ENCODE data around the gene AGTRAP.

Gene AGTRAP

DNA sequence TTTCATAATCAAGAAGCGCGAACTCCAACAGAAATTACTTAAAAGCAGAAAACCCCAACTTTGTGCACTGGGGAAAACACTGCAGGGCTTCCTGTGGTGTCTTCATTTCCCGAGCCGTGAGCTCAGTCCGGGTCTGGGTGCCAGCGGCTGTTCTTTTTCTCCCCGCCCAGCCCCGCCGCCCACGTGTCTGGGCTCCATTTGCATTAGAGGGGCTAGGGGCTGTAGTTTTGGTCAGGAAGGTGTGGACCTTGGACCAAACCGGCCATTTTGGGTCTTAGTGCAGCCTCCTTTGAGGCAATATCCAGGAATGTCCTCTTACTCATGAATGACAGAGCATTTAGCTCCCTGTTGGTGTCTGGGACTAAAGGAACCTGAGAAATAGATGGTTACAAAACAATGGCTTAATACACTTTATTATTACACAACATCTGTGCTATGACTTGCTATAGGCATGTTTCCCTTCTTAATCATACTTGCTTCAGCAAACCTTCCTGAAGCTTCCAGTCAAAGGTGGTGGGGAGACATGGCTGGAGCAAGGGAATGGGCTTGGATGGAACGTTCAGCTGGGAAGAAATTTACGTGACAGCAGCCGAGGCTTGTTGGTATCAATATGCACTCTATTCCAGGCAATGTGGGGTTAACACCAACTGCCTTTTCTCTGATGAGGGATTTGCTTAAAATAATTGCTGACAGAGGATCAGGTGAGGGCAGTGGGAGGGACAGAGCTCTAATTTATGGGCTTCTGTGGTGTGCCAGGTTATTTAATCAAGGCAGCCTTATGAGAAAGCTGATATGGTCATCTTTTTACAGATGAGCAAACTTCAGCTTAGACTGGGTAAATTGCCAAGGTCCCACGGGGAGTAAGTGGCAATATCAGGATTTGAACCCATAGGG is 1.1 kb downstream of the AGTRAP start:
- Histone ChIP-seq H2AFZ (ENCODE audit: low read length, unreplicated experiment) (peak overlapping the region; percentile 2), H3K36me3 (ENCODE audit: insufficient read depth, low read length) (no peaks in the 10 kb centered on the region), H3K27ac (ENCODE audit: low read depth, low read length) (peak overlapping the region; percentile 92), H3K4me3 (ENCODE audit: low read depth, low read length) (peak overlapping the region; percentile 89), H3K4me1 (ENCODE audit: control insufficient read depth, insufficient read depth, low read length, unreplicated experiment) (peaks cover 31% of the 10 kb centered on the region), H3K79me2 (ENCODE audit: control insufficient read depth, insufficient read depth, low read length, unreplicated experiment) (peaks cover 37% of the 10 kb centered on the region), H3K27me3 (ENCODE audit: insufficient read depth, low read length) (no peaks in the 10 kb centered on the region)

DNA sequence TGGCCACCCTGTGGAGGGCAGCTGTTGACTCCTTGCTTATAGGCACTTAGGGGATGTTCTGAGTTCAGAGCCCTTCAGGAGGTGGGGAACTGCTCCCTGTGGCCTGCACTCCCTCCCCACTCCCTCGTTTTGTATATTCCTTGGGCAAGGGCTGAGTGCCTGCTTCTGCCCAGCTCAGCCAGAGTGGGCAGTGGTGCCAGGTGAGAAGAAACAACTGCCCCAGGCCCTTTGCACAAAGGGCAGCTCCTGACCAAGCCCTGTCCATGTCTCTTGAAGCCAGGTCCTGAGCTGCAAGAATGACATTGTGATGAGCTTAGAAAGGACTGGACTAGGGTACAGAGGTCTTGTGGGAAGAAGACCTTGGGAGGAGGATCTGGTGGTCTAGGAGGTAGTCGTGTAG is 2.2 kb downstream of the AGTRAP start:
- H3K4me3 ChIP-seq (ENCODE audit: low read depth, low read length) = no peak overlapping the region
- peak overlapping the region; percentile 92; the same call in 1 of the 2 replicates for H3K27ac ChIP-seq (ENCODE audit: low read depth, low read length)
- H3K36me3 ChIP-seq (ENCODE audit: insufficient read depth, low read length) = no peaks in the 10 kb centered on the region
- no peaks in the 10 kb centered on the region for H3K27me3 ChIP-seq (ENCODE audit: insufficient read depth, low read length)
- H2AFZ ChIP-seq (ENCODE audit: low read length, unreplicated experiment) = no peak overlapping the region
- H3K4me1 ChIP-seq (ENCODE audit: control insufficient read depth, insufficient read depth, low read length, unreplicated experiment) = peaks cover 23% of the 10 kb centered on the region
- peaks cover 37% of the 10 kb centered on the region for H3K79me2 ChIP-seq (ENCODE audit: control insufficient read depth, insufficient read depth, low read length, unreplicated experiment)

DNA sequence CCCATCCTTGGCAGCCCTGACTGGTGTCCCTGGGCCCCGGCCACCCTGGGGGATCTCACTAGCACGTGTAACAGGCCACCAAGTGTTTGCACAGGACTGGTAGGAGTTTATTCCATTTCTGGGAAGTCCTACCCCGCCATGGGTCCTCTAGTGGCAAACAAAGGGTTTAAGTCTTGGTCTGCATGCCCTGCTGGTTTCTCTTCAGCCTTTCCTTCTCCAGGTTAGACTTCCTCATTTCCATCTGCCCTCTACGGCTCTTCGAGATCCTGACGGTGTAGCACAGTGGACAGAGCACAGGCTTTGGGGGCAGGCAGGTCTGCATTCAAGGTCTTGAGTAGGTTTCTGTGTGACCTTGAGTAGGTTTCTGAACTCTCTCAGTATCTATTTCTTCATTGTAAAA is 2.8 kb downstream of the AGTRAP start:
- Histone ChIP-seq H3K4me3 (ENCODE audit: low read depth, low read length) (no peak overlapping the region), H3K27ac (ENCODE audit: low read depth, low read length) (no peak overlapping the region), H3K27me3 (ENCODE audit: insufficient read depth, low read length) (no peaks in the 10 kb centered on the region), H2AFZ (ENCODE audit: low read length, unreplicated experiment) (no peak overlapping the region), H3K79me2 (ENCODE audit: control insufficient read depth, insufficient read depth, low read length, unreplicated experiment) (peaks cover 37% of the 10 kb centered on the region), H3K36me3 (ENCODE audit: insufficient read depth, low read length) (no peaks in the 10 kb centered on the region), H3K4me1 (ENCODE audit: control insufficient read depth, insufficient read depth, low read length, unreplicated experiment) (peaks cover 23% of the 10 kb centered on the region)

DNA sequence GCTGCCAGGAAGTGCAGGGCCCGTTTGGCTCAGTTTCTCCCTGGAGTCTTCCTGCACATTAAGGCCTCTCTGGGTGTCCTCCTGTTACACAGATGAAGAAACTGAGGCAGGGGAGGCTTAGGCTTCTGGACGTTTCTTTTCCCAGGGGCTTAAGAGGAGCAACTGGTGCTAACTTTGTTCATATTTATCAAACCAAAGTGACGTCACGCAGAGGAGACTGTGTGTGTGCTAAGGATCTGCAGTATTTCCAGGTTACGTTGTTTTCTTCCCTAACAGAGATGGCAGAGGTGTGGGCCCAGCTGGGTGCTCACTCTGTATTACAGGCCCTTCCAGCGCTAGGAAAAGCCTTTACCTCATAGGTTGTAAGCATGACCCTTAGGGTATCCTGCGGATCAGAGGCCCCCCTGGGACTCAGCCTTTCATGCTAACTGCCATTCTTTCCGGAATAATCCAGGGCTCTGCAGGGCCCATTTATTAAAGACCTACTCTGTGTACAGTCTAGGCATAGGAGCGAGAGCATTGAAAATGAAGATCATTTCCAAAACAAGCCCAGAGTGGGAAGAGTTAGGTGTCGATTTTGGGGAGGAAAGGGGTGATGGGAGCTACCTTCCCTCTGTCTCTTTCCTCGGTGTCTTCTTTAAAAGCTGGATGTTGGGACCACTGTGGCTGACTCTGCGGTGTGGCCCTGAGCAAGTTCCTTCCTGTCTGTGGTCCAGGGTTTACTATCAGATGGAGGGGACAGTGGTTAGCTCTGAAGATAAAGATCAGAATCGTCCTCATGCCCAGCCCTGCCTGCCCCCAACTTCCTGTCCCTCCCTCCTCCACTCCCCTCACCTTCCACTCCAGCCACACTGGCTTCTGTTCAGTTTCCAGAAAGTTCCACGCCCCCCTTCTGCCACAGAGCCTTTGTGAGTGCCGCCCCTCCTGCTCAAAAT is 4.6 kb downstream of the AGTRAP start:
- Histone ChIP-seq H3K36me3 (ENCODE audit: insufficient read depth, low read length) (no peaks in the 10 kb centered on the region), H3K27ac (ENCODE audit: low read depth, low read length) (no peak overlapping the region), H3K27me3 (ENCODE audit: insufficient read depth, low read length) (no peaks in the 10 kb centered on the region), H3K79me2 (ENCODE audit: control insufficient read depth, insufficient read depth, low read length, unreplicated experiment) (peaks cover 37% of the 10 kb centered on the region), H3K4me1 (ENCODE audit: control insufficient read depth, insufficient read depth, low read length, unreplicated experiment) (peaks cover 21% of the 10 kb centered on the region), H2AFZ (ENCODE audit: low read length, unreplicated experiment) (no peak overlapping the region), H3K4me3 (ENCODE audit: low read depth, low read length) (no peak overlapping the region)

DNA sequence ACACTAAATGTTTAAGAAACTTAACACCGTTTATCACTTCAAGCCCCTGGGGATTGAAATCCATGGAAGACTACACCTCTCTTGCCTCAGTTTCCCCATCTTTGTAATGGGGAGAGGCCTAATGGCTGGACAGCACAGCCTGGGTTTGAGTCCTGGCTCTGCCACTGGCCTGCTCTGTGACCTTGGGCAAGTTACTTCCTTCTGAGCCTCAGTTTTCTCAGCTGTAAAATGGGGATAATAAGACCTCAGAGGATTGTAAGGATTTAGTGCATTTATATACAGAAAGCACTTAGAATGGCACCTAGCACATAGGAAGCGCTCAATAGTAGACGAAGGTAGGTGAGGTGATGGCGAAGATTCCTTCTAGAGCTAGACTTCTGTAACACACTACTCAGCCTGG is 5.5 kb downstream of the AGTRAP start:
- no peaks in the 10 kb centered on the region for H3K36me3 ChIP-seq (ENCODE audit: insufficient read depth, low read length)
- H2AFZ ChIP-seq (ENCODE audit: low read length, unreplicated experiment) = no peak overlapping the region
- peaks cover 25% of the 10 kb centered on the region for H3K4me1 ChIP-seq (ENCODE audit: control insufficient read depth, insufficient read depth, low read length, unreplicated experiment)
- H3K27ac ChIP-seq (ENCODE audit: low read depth, low read length) = no peak overlapping the region
- H3K27me3 ChIP-seq (ENCODE audit: insufficient read depth, low read length) = no peaks in the 10 kb centered on the region
- no peak overlapping the region for H3K4me3 ChIP-seq (ENCODE audit: low read depth, low read length)
- peaks cover 37% of the 10 kb centered on the region for H3K79me2 ChIP-seq (ENCODE audit: control insufficient read depth, insufficient read depth, low read length, unreplicated experiment)

DNA sequence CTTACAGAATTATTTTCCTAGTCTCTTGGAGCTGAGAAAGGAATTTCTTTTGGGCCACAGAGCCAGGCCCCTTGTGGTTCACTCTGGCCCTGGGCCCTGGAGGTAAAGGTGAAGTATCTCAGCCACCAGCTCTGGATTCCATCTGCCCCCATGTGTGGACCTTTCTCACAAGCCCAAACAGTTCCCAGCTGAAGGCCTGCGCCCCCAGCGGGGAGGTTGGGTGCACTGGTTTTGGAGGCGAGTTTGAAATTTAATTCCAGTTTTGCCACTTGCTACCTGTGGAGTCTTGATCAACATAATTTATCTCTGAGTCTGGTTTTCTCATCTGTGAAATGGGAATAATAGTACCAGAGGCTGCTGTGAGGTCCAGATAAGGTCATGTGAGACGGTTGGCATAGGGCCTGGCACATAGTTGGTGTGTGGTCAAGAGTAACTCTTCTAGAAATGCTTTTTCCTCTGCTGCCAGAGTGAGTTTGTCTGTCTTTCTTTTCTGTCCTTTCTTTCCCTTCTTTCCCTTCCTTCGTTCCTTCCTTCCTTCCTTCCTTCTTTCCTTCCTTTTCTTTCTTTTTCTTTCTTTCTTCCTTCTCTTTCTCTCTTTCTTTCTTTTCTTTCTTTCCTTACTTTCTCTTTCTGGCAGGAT is 6.1 kb downstream of the AGTRAP start:
- H3K27ac ChIP-seq (ENCODE audit: low read depth, low read length) = no peak overlapping the region
- H3K79me2 ChIP-seq (ENCODE audit: control insufficient read depth, insufficient read depth, low read length, unreplicated experiment) = peaks cover 37% of the 10 kb centered on the region

DNA sequence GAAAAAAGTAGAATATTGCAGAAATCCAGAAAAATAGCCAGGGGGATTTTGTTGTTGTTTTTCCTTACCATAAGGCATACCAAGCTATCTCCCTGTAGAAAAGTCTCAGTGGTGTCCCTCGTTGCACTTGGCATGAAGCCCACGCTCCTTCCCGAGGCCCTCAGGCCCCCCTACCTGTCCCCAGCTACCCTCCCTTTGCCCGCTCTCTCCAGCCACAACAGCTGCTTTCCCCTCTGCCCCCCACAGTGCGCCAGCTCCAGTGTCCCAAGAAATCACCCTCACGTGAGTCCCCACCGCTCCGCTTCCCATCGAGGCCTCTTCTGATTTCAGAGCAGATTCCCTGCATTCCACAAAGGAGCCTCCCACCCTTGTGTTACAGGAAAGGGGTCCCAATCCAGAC is 8.4 kb downstream of the AGTRAP start:
- H3K27me3 ChIP-seq (ENCODE audit: insufficient read depth, low read length) = no peaks in the 10 kb centered on the region
- H3K79me2 ChIP-seq (ENCODE audit: control insufficient read depth, insufficient read depth, low read length, unreplicated experiment) = peaks cover 20% of the 10 kb centered on the region
- peaks cover 13% of the 10 kb centered on the region for H3K4me1 ChIP-seq (ENCODE audit: control insufficient read depth, insufficient read depth, low read length, unreplicated experiment)
- H3K4me3 ChIP-seq (ENCODE audit: low read depth, low read length) = no peak overlapping the region
- no peak overlapping the region for H2AFZ ChIP-seq (ENCODE audit: low read length, unreplicated experiment)
- H3K27ac ChIP-seq (ENCODE audit: low read depth, low read length) = no peak overlapping the region
- H3K36me3 ChIP-seq (ENCODE audit: insufficient read depth, low read length) = no peaks in the 10 kb centered on the region

More for the DNA sequence above, 6.1 kb downstream of the AGTRAP start:
- H3K4me1 ChIP-seq (ENCODE audit: control insufficient read depth, insufficient read depth, low read length, unreplicated experiment) = peaks cover 25% of the 10 kb centered on the region
- H2AFZ ChIP-seq (ENCODE audit: low read length, unreplicated experiment) = no peak overlapping the region
- no peak overlapping the region for H3K4me3 ChIP-seq (ENCODE audit: low read depth, low read length)
- H3K36me3 ChIP-seq (ENCODE audit: insufficient read depth, low read length) = no peaks in the 10 kb centered on the region
- no peaks in the 10 kb centered on the region for H3K27me3 ChIP-seq (ENCODE audit: insufficient read depth, low read length)

DNA sequence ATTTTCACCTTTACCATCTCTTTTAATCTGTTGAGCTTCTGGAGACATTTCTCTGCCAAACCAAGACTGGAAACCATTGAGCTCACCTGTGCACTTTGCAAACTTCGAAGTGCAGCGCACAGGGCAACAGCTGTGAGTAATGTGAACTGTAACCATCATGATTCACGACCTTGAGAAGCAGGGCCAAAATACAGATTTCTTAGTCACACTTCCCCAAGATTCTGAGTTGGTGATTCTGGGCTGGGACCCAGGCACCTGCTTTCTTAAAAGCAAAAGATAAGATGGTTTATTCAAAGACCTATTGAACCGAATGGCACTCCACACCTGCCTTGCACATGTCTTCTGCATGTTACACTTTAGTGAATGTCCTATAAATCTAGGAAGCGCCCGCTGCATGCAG is 10.2 kb downstream of the AGTRAP start:
- H3K4me1 ChIP-seq (ENCODE audit: control insufficient read depth, insufficient read depth, low read length, unreplicated experiment) = peaks cover 9% of the 10 kb centered on the region
- no peaks in the 10 kb centered on the region; the same call in 1 of the 2 replicates for H3K36me3 ChIP-seq (ENCODE audit: insufficient read depth, low read length)
- H3K27me3 ChIP-seq (ENCODE audit: insufficient read depth, low read length) = no peaks in the 10 kb centered on the region
- H3K79me2 ChIP-seq (ENCODE audit: control insufficient read depth, insufficient read depth, low read length, unreplicated experiment) = peaks cover 8% of the 10 kb centered on the region
- no peak overlapping the region for H3K4me3 ChIP-seq (ENCODE audit: low read depth, low read length)
- H3K27ac ChIP-seq (ENCODE audit: low read depth, low read length) = no peak overlapping the region
- H2AFZ ChIP-seq (ENCODE audit: low read length, unreplicated experiment) = no peak overlapping the region

DNA sequence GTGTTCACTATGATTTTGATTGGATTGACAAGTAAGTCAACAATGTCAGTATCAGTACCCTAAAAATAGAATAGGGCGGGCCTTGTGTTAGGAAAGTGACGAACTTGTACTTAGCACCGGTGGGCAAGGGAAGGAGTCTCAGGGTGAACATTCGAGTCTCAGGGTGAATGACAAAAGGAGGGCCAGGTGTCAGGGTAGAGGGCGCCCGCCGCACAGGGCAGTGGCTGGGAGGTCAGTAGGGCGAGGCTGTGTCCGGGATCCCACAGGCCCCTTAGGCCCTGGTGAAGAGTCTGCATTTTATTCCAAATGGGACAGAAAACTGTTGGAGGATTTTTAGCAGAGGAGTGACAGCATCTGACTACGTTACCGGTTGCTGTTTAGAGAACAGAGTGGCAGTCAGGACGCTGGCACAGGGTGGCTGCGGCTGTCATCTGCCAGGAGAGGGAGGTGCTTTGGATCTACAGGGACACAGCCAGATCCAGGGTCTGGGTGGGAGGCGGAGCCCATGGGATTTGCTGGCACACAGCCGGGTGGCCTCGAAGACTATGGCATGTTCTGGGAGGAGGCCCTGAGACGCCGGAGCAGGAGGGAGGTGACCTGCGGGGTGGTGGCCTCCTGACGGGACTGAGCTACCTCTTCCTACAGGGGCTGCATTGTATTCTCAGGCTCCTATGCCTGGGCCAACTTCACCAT is 11.0 kb downstream of the AGTRAP start:
- H3K36me3 ChIP-seq (ENCODE audit: insufficient read depth, low read length) = no peaks in the 10 kb centered on the region; the same call in 1 of the 2 replicates
- no peak overlapping the region for H3K27ac ChIP-seq (ENCODE audit: low read depth, low read length)

More for the DNA sequence above, 11.0 kb downstream of the AGTRAP start:
- Histone ChIP-seq H3K27me3 (ENCODE audit: insufficient read depth, low read length) (no peaks in the 10 kb centered on the region), H3K79me2 (ENCODE audit: control insufficient read depth, insufficient read depth, low read length, unreplicated experiment) (no peaks in the 10 kb centered on the region), H3K4me3 (ENCODE audit: low read depth, low read length) (no peak overlapping the region), H2AFZ (ENCODE audit: low read length, unreplicated experiment) (no peak overlapping the region), H3K4me1 (ENCODE audit: control insufficient read depth, insufficient read depth, low read length, unreplicated experiment) (peaks cover 6% of the 10 kb centered on the region)

Data from ACC112 (cell line).